ENCODE measurements around the gene TCEAL8.

The TCEAL8 gene

GRCh38 chrX:103214870-103215424, 40.0 kb downstream of the TCEAL8 start, which contains the start of gene BEX4:
BEX4 (plus strand) TSS chrX:103215108; CDS start chrX:103216154, 1,046 bp downstream.
- DNase-seq (ENCODE audit: low spot score): peak; percentile 79

- no peak for DNase-seq (ENCODE audit: low spot score)
Measured at GRCh38 chrX:103212749-103213457, 42.1 kb downstream of the TCEAL8 start.

- DNase-seq (ENCODE audit: low spot score): peak; percentile 21
Measured at GRCh38 chrX:103211012-103211715, 43.8 kb downstream of the TCEAL8 start.

GRCh38 chrX:103210056-103210455, 44.9 kb downstream of the TCEAL8 start:
- no peak for DNase-seq (ENCODE audit: low spot score)

All from iPS-NIHi11 (cell line).